Measurements from ENCODE around the gene SLC22A14. TPM values are rescaled to one million over a fixed set of nuclear protein-coding genes. Genes with fewer than 3 reads are reported as not detected.

Gene SLC22A14
- total RNA-seq, 1 donor from 2014 or later = not detected

- Histone ChIP-seq H3K4me3 (no peak overlapping the region), H4K20me1 (ENCODE audit: low read depth) (no peaks in the 10 kb centered on the region), H2AFZ (replicated peaks) (no peak overlapping the region), H3K79me2 (ENCODE audit: low read depth) (no peaks in the 10 kb centered on the region), H3K27ac (no peak overlapping the region), H3K9me3 (ENCODE audit: low read depth) (no peaks in the 10 kb centered on the region), H3K4me2 (no peak overlapping the region), H3K4me1 (no peaks in the 10 kb centered on the region), H3K27me3 (no peaks in the 10 kb centered on the region), H3K9ac (no peak overlapping the region), H3F3A (ENCODE audit: low read depth) (no peaks in the 10 kb centered on the region), H3K36me3 (no peaks in the 10 kb centered on the region)
- H3K4me3 Mint-ChIP-seq = no peak overlapping the region
- peaks cover 1% of the 10 kb centered on the region for H3K9me3 Mint-ChIP-seq
- H3K36me3 Mint-ChIP-seq = no peaks in the 10 kb centered on the region
- H3K4me1 Mint-ChIP-seq = no peaks in the 10 kb centered on the region
- no peak for TF ChIP-seq CTCF (IDR thresholded peaks at IDR 0.05)
- no peak overlapping the region for H3K27ac Mint-ChIP-seq
- peaks cover 3% of the 10 kb centered on the region for H3K27me3 Mint-ChIP-seq (ENCODE audit: insufficient read depth, low read depth)
- DNase-seq (ENCODE audit: low spot score) = no peak
Observed at GRCh38 chr3:38332201-38332600, 50.1 kb downstream of the SLC22A14 start.

DNA sequence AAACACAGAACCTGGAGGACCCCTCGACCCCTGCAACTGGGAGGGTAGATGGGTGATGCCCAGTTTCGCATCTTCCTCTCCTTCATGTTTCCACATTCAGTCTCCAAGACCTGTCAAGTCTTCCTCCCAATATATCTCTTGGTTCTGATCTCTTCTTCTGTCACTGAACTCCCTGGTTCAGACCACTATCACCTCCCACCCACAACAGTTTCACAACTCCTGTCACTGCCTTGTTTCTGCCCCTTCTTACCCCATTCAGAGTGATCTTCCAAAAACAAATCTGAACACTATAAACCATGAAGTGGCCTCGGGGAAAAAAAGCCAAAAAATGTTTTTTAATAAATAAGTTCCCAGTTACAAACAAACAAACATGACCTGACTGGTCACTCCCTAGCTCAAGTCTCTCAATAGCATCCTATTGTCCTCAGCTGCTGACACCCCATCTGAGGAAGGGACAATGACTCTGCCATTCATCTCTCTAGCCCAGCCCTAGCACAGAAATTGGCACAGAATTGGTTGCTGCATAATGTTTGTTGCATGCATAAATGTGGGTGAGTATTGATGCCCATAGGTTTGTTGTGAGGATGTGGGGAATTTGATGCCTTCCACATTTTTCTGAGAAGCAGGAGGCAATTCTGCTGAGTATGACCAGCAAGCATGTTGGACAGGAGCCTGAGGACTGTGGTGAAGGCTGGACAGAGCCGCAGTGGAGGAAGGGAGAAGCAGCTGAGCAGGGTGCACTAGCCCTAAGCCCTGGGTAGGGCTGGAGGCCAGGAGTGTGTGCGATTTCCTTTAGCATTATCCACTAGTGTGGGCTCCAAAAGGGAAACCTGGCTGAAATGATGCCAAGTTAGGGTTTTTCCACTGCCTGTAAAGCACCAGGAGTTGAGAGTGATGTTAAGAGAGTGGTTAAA is 52.3 kb downstream of the SLC22A14 start:
- DNase-seq (ENCODE audit: low spot score) = no peak
- no peaks in the 10 kb centered on the region for H3K36me3 Mint-ChIP-seq
- H3K4me1 Mint-ChIP-seq = no peaks in the 10 kb centered on the region
- no peaks in the 10 kb centered on the region for H3K9me3 Mint-ChIP-seq
- TF ChIP-seq CTCF (IDR thresholded peaks at IDR 0.05) = no peak
- no peak for TF ChIP-seq EZH2phosphoT487 (IDR thresholded peaks at IDR 0.05)
- no peak for TF ChIP-seq EZH2 (IDR thresholded peaks at IDR 0.05)
- no peaks in the 10 kb centered on the region for H3K79me2 ChIP-seq (ENCODE audit: low read depth)
- no peak overlapping the region for H3K4me3 Mint-ChIP-seq
- no peaks in the 10 kb centered on the region for H3K27me3 ChIP-seq
- H3K9ac ChIP-seq = no peak overlapping the region
- H2AFZ ChIP-seq (replicated peaks) = no peak overlapping the region
- no peak overlapping the region for H3K27ac ChIP-seq
- H3K9me3 ChIP-seq (ENCODE audit: low read depth) = no peaks in the 10 kb centered on the region
- no peak overlapping the region for H3K4me2 ChIP-seq
- H3K36me3 ChIP-seq = no peaks in the 10 kb centered on the region
- H3K27me3 Mint-ChIP-seq (ENCODE audit: insufficient read depth, low read depth) = peaks cover 3% of the 10 kb centered on the region
- no peak overlapping the region for H3K27ac Mint-ChIP-seq
- no peaks in the 10 kb centered on the region for H3K4me1 ChIP-seq
- no peaks in the 10 kb centered on the region for H3F3A ChIP-seq (ENCODE audit: low read depth)
- no peak overlapping the region for H3K4me3 ChIP-seq
- H4K20me1 ChIP-seq (ENCODE audit: low read depth) = no peaks in the 10 kb centered on the region

GRCh38 chr3:38335263-38335662 is 53.2 kb downstream of the SLC22A14 start:
- Mint-ChIP-seq H3K27ac (no peak overlapping the region), H3K36me3 (no peaks in the 10 kb centered on the region), H3K4me1 (no peaks in the 10 kb centered on the region), H3K4me3 (no peak overlapping the region), H3K9me3 (no peaks in the 10 kb centered on the region), H3K27me3 (ENCODE audit: insufficient read depth, low read depth) (peaks cover 5% of the 10 kb centered on the region)
- TF ChIP-seq EZH2 (IDR thresholded peaks at IDR 0.05) (no peak), CTCF (IDR thresholded peaks at IDR 0.05) (no peak), EZH2phosphoT487 (IDR thresholded peaks at IDR 0.05) (no peak)
- H3K36me3 ChIP-seq = no peaks in the 10 kb centered on the region
- no peak overlapping the region for H3K4me2 ChIP-seq
- H4K20me1 ChIP-seq (ENCODE audit: low read depth) = no peaks in the 10 kb centered on the region
- no peak overlapping the region for H3K9ac ChIP-seq
- no peak overlapping the region for H2AFZ ChIP-seq (replicated peaks)
- DNase-seq (ENCODE audit: low spot score) = no peak
- no peaks in the 10 kb centered on the region for H3K4me1 ChIP-seq
- no peak overlapping the region for H3K27ac ChIP-seq
- H3K79me2 ChIP-seq (ENCODE audit: low read depth) = no peaks in the 10 kb centered on the region
- H3F3A ChIP-seq (ENCODE audit: low read depth) = no peaks in the 10 kb centered on the region
- H3K4me3 ChIP-seq = no peak overlapping the region
- no peaks in the 10 kb centered on the region for H3K27me3 ChIP-seq
- H3K9me3 ChIP-seq (ENCODE audit: low read depth) = no peaks in the 10 kb centered on the region
